Stimulated activated CD4-positive, alpha-beta T cell treated with anti-CD3 and anti-CD28 coated beads, Interleukin-1b, Interleukin-23, amount 100 ng/mL, for 48 hours (primary cell): ENCODE measurements around the gene ACSS3.
"Not testable (repeated sequence)": the region's sequence is repeated elsewhere in the genome, so short reads cannot be mapped to it uniquely, and the experiment has no call there.

Experiments used
- DNase-seq: peaks from one replicate; pipeline ENCODE4 v3.0.0-alpha.2; 2020

Gene ACSS3

GRCh38 chr12:81094718-81095360 lies 17.0 kb downstream of the ACSS3 start:
- DNase-seq: no peak

- no peak for DNase-seq
These were observed 17.8 kb downstream of the ACSS3 start for GRCh38 chr12:81095501-81096232.

- DNase-seq: no peak
These were observed 27.8 kb downstream of the ACSS3 start for GRCh38 chr12:81105687-81106086.

DNA sequence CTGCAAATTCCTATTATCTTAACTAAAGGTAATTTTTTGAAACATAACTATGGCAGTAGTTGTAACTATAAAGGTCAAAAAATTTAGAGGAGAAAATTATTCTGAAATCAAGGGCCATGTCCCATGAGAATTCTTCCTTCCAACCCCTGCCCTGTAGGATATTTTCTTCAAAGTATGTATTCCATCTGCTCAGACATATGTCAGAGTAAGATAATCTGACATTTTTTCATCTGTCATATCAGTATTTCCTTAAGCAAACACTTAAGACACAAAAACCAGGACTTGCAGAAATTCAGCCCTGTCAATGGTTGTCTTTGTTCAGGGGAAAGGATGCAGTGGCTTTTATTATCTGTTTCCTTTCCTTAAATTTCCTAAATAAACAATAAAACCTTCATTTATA lies 36.3 kb downstream of the ACSS3 start:
- no peak for DNase-seq

DNA sequence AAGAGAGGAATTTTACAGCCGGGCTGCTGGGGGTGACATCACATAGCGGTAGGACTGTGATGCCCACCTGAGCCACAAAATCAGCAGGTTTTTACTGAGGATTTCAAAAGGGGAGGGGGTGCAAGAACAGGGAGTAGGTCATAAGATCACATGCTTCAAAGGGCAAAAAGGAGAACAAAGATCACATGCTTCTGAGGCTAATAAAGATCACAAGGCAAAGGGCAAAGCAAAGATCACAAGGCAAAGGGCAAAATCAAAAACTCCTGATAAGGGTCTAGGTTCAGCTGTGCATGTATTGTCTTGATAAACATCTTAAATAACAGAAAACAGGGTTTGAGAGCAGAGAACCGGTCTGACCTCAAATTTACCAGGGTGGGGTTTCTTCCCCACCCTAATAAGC lies 41.2 kb downstream of the ACSS3 start:
- DNase-seq: not testable (repeated sequence)

- no peak for DNase-seq
These were observed 43.1 kb downstream of the ACSS3 start for GRCh38 chr12:81120961-81121360.

DNA sequence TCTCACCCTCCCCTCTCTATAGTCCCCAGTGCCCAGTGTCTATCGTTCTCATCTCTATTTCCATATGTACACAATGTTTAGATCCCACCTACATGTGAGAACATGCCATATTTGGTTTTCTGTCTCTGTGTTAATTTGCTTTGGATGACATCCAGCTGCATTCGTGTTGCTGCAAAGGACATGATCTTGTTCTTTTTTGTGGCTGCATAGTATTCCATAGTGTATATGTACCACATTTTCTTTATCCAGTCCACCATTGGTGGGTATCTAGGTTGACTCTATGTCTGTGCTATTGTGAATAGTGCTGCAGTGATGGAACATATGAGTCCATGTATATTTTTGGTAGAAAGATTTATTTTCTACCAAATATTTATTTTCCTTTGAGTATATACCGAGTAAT lies 45.7 kb downstream of the ACSS3 start:
- no peak for DNase-seq

GRCh38 chr12:81125691-81126090 lies 47.8 kb downstream of the ACSS3 start:
- no peak for DNase-seq

GRCh38 chr12:81128930-81129554 lies 51.2 kb downstream of the ACSS3 start:
- no peak for DNase-seq

- no peak for DNase-seq
These were observed 58.6 kb downstream of the ACSS3 start for GRCh38 chr12:81136519-81136918.

GRCh38 chr12:81137801-81138200 lies 59.9 kb downstream of the ACSS3 start:
- DNase-seq: no peak

DNA sequence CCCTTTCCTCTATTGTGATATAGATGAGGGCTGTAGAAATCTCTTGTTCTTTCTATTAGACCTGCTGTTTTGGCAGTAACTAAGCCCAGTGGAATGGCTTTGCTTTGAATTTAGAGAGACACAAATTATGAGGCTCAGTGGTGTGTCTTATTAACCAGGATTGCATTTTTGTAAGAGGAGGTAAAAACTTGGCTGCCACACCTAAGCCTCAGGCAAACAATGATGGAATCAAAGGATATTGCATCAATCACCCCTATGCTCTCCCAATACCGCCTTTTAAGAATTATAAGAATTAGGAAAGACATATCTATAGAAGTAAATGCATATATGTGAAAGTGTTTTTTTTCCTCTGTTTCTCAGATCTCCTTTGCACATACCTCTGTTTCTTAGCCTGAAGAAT lies 63.3 kb downstream of the ACSS3 start:
- DNase-seq: no peak

DNA sequence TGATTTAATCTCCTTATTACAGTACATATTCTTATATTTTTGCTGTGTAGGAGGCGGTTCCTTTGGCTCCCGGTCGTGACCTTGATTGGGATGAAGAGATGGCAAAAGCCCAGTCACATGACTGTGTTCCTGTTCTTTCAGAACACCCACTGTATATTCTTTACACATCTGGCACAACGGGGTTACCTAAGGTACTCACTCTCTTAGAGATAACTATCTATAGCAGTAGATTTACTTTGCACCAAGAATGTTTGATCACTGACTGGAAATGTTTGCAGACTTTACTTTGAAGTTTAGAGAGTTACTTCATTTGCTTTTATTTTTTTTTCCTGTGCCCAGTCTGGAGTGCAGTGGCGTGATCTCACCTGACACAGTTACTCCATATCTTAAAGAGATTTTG lies 65.2 kb downstream of the ACSS3 start:
- no peak for DNase-seq

DNA sequence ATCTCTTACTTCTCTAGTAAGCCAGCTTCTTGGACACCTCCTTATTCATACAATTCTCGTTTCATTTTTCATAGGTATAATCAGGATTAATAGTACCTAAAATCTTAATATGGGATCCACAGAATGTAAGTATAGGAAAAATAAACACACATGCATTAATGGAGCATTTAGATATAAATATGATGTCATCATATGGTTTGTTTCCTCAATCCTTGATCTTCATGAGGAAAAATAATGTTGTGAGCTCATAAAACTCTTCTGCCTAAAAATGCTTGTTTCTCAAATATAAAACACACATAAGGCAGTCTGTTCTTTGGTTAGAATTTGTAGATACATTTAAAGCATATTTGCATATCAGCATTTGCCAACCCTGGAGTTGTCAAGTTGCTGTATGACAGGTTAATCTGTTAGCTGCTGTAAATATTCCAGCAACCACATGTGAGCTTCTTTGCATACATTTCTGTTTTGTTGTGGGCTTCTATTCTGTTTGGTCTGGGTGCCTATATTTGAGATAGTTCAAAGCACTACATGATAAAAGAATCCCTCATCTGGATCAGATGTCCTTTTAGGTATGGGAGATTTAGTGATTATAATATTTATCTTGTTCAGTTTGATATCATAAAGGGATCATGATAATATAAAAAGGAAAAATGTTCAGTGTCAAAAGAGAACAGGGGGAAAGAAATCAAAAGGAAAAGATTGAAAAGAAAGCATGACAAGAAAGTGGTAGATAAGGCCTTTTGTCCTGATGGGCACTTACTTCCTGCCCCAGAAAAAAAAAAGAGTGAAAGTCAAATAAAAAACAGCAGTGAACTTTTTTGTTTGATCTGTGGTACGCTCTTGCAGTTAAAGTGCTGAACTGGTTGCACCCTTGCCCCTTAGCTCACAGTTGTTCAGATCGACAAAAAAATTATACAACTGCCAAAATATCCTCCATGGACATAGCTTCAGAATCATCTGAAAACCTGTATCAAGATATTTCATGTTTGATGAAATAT lies 68.6 kb downstream of the ACSS3 start:
- DNase-seq: no peak

- DNase-seq: no peak
These were observed 69.5 kb downstream of the ACSS3 start for GRCh38 chr12:81147292-81147919.

DNA sequence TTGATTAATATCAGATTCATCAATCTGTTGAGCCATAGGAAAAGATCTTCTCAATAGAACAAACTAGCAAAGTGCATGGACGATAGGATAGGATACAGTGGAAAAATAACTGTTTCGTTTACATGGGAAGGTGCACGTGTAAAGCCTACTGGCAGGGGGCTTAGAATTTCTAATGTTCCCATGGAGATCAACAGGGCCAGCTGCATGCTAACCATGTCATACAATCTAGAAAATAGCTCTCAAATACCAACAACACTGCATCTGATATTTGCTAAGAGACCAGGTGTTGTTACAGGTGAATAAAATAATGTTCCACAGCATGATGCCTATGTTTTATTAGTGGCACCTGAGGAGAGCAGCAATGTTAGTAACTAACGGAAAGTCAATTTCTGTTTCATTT lies 72.5 kb downstream of the ACSS3 start:
- DNase-seq: no peak

- no peak for DNase-seq
These were observed 82.0 kb downstream of the ACSS3 start for GRCh38 chr12:81159856-81160255.

DNA sequence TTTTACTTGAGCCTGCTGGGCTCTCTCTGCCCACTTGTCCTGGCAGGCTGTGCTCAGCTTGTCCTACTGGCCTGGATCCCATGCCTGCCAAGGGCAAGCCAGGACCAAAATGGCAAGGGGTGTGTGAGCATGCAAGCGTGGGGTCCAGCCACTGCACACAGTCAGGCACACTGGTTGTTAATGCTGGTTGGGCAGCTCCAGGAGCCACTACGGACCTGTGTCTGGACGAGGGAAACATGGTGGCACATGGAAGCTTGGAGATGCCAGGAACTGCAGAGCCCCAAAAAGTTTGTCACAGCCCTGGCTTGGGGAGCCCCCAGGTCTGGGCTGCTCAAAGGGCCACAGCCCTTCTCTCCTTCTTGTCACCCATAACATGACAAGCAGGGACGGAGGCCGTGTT lies 83.8 kb downstream of the ACSS3 start:
- DNase-seq: no peak

DNA sequence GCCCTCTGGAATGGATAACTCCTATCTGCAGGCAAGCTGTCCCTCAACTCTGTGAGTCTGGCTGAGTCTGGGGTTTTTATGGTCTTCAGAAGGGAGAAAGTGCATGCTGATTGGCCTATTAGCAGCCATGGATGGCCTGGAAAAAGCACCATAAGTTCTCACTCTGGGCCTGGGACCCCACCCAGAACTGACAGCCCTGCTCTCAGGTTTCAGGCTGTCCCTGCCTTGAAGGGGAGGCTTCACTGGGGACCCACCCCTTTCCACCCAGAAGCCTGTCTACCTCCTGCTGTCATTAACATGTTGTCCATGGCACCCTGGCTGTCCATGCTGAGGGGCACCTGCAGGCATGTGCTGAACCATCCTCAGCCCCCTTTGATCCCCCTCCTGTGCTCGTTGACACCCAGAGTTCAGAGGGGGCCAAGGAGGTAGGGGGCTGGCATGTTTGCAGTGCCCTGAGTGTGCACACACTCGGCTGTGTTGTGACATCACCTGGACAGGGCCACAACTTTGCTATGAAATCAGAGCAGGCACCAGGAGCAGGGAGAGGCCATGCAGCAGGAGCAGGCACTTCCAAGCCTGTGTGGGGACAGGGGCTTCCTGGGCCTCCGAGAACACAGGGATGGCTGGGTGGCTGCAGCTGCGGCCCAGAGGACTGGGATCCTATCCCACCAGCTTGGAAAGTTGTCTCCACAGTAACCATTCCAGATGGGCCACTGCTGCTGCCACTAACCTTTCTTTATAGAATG lies 84.7 kb downstream of the ACSS3 start:
- no peak for DNase-seq

- DNase-seq: no peak
These were observed 86.9 kb downstream of the ACSS3 start for GRCh38 chr12:81164827-81165226.

DNA sequence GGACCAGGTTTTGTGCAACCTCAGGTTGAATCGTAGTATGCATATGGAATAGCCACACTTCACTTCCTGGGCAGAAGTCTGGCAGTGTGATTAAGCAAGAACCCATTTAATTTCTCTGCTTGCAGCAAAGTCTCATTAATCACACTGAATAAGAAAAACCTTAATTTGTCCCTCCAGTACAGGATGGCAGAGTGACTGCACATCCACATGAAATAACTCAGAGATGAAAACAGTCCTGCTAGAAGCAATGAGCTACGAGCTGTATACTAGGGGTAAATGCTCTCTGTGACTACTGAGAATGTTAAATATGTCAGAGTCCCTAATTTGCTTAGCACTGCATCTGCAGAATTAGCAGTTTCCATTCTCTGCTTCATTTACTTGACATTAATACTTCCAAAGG lies 88.9 kb downstream of the ACSS3 start:
- no peak for DNase-seq

- DNase-seq: no peak
These were observed 89.8 kb downstream of the ACSS3 start for GRCh38 chr12:81167694-81168093.
